Subcutaneous abdominal adipose tissue (tissue), 5 donors: ENCODE data around the gene CCDC192.

Experiments
- H3K27ac ChIP-seq: one replicate; pipeline ENCODE4 v1.7.0; 2013; ENCODE audit warnings: low read depth, mild to moderate bottlenecking, inconsistent platforms, low read length, moderate library complexity
- H3K27me3 ChIP-seq, 5 donors: one replicate each; pipeline ENCODE4 v1.7.0; 2013; ENCODE audit warnings: low read length in 5 of 5, inconsistent platforms in 1 of 5; ENCODE audit not compliant: control insufficient read depth in 5 of 5, insufficient read depth in 4 of 5
- H3K36me3 ChIP-seq, 5 donors: one replicate each; pipeline ENCODE4 v1.7.0; 2013; ENCODE audit warnings: low read length in 5 of 5; ENCODE audit not compliant: control insufficient read depth in 5 of 5, insufficient read depth in 5 of 5
- H3K4me1 ChIP-seq, 5 donors: one replicate each; pipeline ENCODE4 v1.7.0; 2013; ENCODE audit warnings: low read length in 5 of 5, mild to moderate bottlenecking in 3 of 5, moderate library complexity in 1 of 5; ENCODE audit not compliant: control insufficient read depth in 5 of 5, insufficient read depth in 5 of 5
- H3K4me3 ChIP-seq, 5 donors: one replicate each; pipeline ENCODE4 v1.7.0; 2013; ENCODE audit warnings: low read length in 5 of 5, low read depth in 1 of 5
- H3K9ac ChIP-seq, 5 donors: one replicate each; pipeline ENCODE4 v1.7.0; 2013; ENCODE audit warnings: low read length in 5 of 5, mild to moderate bottlenecking in 4 of 5, moderate library complexity in 3 of 5
- H3K9me3 ChIP-seq, 5 donors: one replicate each; pipeline ENCODE4 v1.7.0; 2013; ENCODE audit warnings: low read length in 5 of 5; ENCODE audit not compliant: control insufficient read depth in 5 of 5
- donor health status: healthy.
- donor health status: healthy.
- donor health status: healthy.
- donor health status: healthy.
- donor health status: healthy.

The CCDC192 gene

GRCh38 chr5:127849891-127850290 is 146.7 kb downstream of the CCDC192 start:
- Histone ChIP-seq H3K27ac (no peak overlapping the region), H3K4me3 (no peak overlapping the region), H3K9me3 (no peaks in the 10 kb centered on the region), H3K4me1 (no peaks in the 10 kb centered on the region), H3K27me3 (no peaks in the 10 kb centered on the region), H3K9ac (no peak overlapping the region), H3K36me3 (no peaks in the 10 kb centered on the region)

DNA sequence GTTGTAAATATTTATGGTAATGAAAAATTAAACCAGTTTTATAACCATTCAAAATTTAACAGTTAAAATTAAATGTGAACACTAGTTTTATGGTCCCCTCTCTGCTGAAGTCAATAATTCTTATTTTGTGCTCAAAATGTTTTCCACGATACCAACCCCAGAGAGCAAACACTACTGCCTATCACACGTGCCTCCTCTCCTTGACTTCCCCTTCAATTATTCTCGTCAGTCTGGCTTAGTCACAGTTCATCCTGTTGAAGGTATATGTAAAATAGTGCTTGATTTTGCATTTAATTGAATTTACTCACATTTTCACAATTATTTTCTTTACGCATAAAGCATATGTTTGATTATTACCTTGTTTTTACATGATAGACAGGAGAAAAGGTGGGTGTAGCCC is 148.8 kb downstream of the CCDC192 start:
- no peaks in the 10 kb centered on the region for H3K27me3 ChIP-seq
- H3K36me3 ChIP-seq, result no peaks in the 10 kb centered on the region
- no peaks in the 10 kb centered on the region for H3K4me1 ChIP-seq
- no peaks in the 10 kb centered on the region for H3K9me3 ChIP-seq
- H3K27ac ChIP-seq, result no peak overlapping the region
- H3K4me3 ChIP-seq, result no peak overlapping the region
- H3K9ac ChIP-seq, result no peak overlapping the region

GRCh38 chr5:127854520-127854919 is 151.3 kb downstream of the CCDC192 start:
- H3K36me3 ChIP-seq, result no peaks in the 10 kb centered on the region
- H3K9ac ChIP-seq, result no peak overlapping the region
- H3K9me3 ChIP-seq, result no peaks in the 10 kb centered on the region
- H3K27ac ChIP-seq, result no peak overlapping the region
- no peaks in the 10 kb centered on the region for H3K27me3 ChIP-seq
- H3K4me3 ChIP-seq, result no peak overlapping the region
- no peaks in the 10 kb centered on the region for H3K4me1 ChIP-seq

DNA sequence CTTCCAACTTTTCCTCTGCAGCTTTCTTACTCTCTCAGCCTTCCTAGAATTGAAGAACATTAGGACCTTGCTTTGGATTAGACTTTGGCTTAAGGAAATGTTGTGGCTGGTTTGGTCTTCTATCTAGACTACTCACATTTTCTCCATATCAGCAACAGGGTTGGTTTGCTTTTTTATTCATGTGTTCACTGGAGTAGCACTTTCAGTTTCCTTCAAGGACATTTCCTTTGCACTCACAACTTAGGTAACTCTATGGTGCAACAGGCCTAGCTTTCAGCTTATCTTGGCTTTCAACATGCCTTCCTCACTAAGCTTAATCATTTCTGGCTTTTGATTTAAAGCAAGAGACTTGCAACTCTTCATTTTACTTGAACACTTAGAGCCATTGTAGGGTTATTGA is 153.1 kb downstream of the CCDC192 start:
- Histone ChIP-seq H3K4me1 (no peaks in the 10 kb centered on the region), H3K9ac (no peak overlapping the region), H3K27me3 (no peaks in the 10 kb centered on the region), H3K4me3 (no peak overlapping the region), H3K36me3 (no peaks in the 10 kb centered on the region), H3K9me3 (no peaks in the 10 kb centered on the region), H3K27ac (no peak overlapping the region)

GRCh38 chr5:127858116-127858784 is 155.1 kb downstream of the CCDC192 start:
- H3K27ac ChIP-seq, result no peak overlapping the region
- H3K9ac ChIP-seq, result no peak overlapping the region
- no peaks in the 10 kb centered on the region for H3K36me3 ChIP-seq
- no peaks in the 10 kb centered on the region for H3K9me3 ChIP-seq
- no peaks in the 10 kb centered on the region for H3K27me3 ChIP-seq
- H3K4me1 ChIP-seq, result no peaks in the 10 kb centered on the region
- H3K4me3 ChIP-seq, result no peak overlapping the region

DNA sequence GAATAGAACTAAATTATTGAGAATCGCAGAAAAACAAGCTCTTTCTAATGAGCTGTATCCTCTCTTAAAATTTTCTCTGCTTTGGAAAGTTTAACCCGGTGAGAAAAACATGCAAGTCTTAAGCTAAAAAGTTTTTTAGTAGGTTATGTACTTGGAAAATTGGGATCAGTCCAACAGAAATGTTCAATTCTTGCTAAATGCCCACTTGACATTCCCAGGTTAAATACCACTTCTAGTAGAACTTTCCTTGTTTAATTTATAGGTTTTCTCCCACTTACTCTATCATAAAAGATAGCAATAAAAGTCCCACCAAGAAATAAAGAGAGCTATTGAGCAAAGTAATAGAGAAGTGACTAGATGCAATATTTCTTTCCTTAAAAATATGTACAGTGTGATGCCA is 157.1 kb downstream of the CCDC192 start:
- Histone ChIP-seq H3K27me3 (no peaks in the 10 kb centered on the region), H3K27ac (no peak overlapping the region), H3K4me1 (no peaks in the 10 kb centered on the region), H3K9ac (no peak overlapping the region), H3K4me3 (no peak overlapping the region), H3K36me3 (no peaks in the 10 kb centered on the region), H3K9me3 (no peaks in the 10 kb centered on the region)

DNA sequence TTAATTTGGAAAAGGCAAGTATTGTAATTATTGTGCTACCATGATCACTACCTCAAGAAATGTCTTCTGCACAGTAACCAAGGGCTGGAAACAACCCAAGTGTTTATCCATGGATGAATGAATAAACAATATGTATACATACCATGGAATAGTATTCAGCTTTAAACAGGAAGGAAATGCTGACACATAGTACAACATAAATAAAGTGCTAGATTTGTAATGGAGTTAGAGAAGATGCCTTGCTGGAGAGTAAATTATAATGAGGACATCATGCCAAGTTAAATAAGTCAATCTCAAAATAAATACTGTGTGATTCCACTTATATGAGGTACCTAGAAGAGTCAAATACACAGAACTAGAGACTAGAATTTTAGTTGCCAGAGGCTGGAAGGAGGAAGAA is 160.0 kb downstream of the CCDC192 start:
- Histone ChIP-seq H3K9me3 (no peaks in the 10 kb centered on the region), H3K9ac (no peak overlapping the region), H3K27me3 (no peaks in the 10 kb centered on the region), H3K4me1 (peaks cover 0 to 4% (median 0%) of the 10 kb centered on the region in 5 donors), H3K27ac (no peak overlapping the region), H3K4me3 (no peak overlapping the region), H3K36me3 (no peaks in the 10 kb centered on the region)

DNA sequence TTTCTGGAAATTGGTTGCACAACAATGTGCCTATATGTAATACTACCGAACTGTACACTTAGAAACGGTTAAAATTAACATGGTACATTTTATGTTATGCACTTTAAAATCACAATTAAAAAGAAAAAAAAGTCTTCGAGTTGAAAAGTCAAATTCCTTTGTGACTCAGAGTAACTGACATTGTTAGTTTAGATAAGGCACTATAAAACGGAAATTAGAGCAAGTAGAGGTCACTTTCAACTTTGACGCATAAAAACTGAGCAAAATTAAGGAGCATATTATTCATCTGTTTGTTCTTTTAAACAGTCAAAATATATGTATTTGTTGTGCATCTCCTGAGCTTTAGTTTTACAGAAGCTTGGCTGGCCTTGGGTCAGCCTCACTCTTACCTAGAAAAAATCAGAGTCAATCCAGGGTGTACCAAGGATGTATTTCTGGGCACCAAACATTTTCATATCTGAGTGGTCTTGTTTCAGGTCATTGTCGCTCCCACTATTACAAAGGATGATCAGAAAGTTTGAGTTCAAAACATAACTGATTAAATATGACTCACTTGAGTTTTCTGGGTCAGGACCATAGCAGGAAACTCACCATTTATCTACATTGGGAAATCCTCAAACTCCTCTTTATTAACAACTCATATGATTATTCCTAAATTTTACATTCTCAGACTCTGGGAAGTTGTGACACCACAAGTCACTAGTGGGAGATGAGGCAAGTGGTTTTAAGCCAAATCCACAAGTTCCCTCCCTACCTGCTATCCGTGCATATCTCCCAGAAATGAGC is 160.6 kb downstream of the CCDC192 start:
- Histone ChIP-seq H3K27ac (no peak overlapping the region), H3K4me3 (no peak overlapping the region), H3K9ac (no peak overlapping the region), H3K36me3 (no peaks in the 10 kb centered on the region), H3K27me3 (no peaks in the 10 kb centered on the region), H3K9me3 (no peaks in the 10 kb centered on the region), H3K4me1 (peaks cover 0 to 4% (median 0%) of the 10 kb centered on the region in 5 donors)

DNA sequence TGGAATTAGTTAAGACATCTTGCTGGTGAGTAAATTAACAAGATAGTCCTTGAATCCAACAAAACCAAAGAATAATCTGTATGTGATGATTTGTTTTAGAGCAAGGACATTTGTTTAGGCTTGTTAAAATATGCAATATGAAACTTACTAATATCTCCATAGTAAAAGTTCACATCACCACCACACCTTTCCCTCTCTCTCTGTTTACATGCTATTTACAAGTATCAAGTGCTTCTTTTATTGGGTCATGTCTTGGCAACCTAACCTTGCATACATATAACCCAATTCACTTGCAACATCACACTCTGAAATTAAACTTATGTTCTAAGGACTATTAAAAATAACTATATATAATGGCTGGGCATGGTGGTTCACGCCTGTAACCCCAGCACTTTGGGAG is 161.3 kb downstream of the CCDC192 start:
- H3K9me3 ChIP-seq, result no peaks in the 10 kb centered on the region
- no peak overlapping the region for H3K27ac ChIP-seq
- no peaks in the 10 kb centered on the region for H3K27me3 ChIP-seq
- no peak overlapping the region for H3K9ac ChIP-seq
- no peak overlapping the region for H3K4me3 ChIP-seq
- H3K4me1 ChIP-seq, result peaks cover 0 to 4% (median 0%) of the 10 kb centered on the region in 5 donors
- H3K36me3 ChIP-seq, result no peaks in the 10 kb centered on the region

DNA sequence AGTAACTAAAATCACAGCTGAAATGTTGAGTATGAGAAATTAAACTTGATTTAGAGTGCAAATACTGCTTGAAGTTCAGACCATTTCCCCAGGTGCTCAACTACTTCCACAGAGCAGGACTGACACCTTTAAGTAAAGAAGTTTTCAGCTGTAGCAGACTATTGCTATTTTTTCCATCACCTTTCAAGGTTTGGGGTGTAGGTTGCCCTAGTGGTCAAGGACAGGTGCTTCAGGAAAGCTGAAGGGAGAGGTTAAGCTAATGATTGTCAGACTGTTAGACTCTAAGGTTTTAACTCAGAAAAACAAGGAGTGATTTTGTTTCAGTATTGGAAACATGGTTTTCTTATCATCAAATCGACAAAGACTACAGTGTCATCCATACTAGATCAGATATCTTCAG is 162.1 kb downstream of the CCDC192 start:
- peaks cover 0 to 4% (median 0%) of the 10 kb centered on the region in 5 donors for H3K4me1 ChIP-seq
- no peaks in the 10 kb centered on the region for H3K27me3 ChIP-seq
- H3K27ac ChIP-seq, result no peak overlapping the region
- no peaks in the 10 kb centered on the region for H3K36me3 ChIP-seq
- H3K9ac ChIP-seq, result no peak overlapping the region
- H3K9me3 ChIP-seq, result no peaks in the 10 kb centered on the region
- H3K4me3 ChIP-seq, result no peak overlapping the region
